T-helper 1 cell (primary cell): ENCODE data around the gene FEN1.
A peak's percentile ranks its signal among the peaks of the same experiment; 100 is the strongest.

Source experiments
- DNase-seq, 5 donors: peaks; one replicate each; pipeline ENCODE4 v3.0.0-alpha.2; 2012 to 2020
- total RNA-seq, 4 donors: gene quantifications; one replicate each; lab custom pipeline; 2026; lab: John Stamatoyannopoulos, UW

Gene FEN1
- total RNA-seq: 8.9 to 13.4 (median 9.7) reads per million in 4 donors

DNA sequence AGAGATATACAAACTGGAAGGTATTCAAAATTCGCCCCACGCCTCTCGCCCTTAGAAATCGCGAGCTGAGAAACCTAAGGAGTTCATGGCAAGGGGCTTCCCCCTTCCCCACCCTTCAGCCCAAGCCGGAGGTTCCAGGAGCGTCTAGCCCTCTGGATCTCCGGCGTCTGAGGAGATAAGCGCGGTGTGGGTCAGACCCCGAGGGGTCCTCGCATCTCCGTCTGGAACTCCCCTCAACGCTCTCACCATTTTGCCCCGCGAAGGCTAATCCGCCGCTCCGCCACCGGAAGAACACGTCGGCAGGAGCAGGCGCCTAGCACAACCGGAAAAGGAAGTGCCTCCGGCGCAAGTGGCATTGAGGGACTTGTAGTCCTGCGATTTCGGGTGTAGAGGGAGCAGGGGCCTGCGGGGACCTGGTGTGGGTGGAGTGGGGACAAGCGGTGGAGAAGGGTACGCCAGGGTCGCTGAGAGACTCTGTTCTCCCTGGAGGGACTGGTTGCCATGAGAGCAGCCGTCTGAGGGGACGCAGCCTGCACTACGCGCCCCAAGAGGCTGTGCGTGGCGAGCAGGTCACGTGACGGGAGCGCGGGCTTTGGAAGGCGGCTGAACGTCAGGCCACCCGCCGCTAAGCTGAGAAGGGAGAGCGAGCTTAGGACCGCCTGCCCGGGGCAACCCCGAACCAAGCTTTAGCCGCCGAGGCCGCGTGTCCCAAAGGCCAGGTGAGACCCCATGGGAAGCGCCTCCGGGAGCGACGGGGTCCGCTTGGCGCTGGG lies at the start of gene FEN1, which contains the start of gene TMEM258:
Gene FEN1 (plus strand): TSS at position 602 of the 773 bp plus-strand sequence. CDS start 2,451 bp downstream, outside the sequence.
Gene TMEM258 (minus strand): TSS at position 290 of the 773 bp plus-strand sequence. CDS start 41 bp downstream, at position 249.
- DNase-seq: peak; percentile 73 to 92 (median 82)

DNA sequence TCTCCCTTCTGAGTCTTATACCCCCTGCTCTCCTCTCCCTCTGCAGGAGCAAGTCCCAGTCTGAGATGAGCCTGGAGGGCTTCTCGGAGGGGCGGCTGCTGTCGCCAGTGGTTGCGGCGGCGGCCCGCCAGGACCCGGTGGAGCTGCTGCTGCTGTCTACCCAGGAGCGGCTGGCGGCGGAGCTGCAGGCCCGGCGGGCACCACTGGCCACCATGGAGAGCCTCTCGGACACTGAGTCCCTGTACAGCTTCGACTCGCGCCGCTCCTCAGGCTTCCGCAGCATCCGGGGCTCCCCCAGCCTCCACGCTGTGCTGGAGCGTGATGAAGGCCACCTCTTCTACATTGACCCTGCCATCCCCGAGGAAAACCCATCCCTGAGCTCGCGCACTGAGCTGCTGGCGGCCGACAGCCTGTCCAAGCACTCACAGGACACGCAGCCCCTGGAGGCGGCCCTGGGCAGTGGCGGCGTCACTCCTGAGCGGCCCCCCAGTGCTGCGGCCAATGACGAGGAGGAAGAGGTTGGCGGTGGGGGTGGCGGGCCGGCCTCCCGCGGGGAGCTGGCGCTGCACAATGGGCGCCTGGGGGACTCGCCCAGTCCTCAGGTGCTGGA lies 49.1 kb upstream of the FEN1 start:
- DNase-seq: no peak

- DNase-seq: no peak
These were observed 48.5 kb upstream of the FEN1 start for GRCh38 chr11:61744181-61744580.

DNA sequence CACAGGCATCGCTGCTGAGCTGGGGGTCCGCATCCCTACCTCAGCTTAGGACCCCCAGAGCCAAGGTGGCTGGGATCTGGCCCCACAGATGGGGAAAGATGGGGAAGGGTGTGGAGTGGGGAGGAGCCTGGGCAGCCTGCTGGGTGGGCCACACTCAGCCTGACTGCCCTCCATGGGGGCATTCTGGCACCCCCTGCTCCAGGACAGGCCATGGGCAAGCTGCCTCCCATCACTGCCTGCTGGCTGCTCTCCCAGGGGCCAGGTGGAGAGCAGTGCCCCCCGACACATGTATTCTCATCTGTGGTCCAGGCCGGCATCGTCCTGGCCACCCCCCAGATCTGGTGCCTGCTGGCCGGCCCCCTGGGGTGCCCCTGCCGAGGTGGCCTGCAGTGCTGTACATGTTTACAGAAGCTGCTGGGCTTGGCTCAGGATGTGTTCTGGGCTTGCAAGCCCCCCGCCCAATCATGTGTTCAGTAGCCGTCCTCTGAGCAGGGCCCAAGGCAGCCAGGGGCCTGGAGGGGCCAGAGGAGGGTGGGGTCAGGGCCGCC lies 48.0 kb upstream of the FEN1 start:
- DNase-seq: no peak

GRCh38 chr11:61745781-61746441 lies 46.8 kb upstream of the FEN1 start:
- DNase-seq: no peak

DNA sequence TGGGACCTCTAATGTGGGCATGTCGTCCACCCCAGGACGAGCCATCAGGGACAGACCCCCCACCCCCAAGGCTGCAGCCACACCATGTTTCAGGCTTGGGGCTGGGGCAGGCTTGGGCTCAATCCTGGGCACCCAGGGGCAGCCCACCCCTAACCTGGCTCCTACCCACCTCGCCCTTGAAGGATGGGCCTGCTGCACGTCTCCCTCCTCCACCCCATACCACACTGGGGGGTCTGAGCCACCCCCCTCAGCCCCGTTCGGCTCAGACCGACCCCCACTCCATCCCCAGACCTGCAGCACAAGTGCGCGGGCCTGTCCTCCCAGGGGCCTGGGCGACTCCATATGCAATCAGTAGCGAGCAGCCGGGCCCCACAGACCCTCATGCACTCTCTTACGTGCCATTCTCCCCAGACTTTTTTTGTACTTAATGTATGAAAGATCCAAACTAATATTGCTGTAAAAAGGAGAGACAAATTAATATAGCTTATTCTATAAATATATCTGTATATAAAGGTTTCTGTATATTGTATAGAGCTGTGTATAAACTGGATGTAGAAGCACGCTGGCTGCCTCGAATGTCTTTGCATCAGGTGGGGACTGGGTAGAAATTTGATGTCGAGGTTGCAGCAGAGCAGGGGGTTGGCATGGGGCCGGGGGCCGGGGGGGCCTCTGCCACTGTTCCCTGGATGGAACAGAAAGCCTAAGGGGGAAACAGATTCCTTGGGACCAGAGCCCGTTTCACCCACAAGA lies 46.1 kb upstream of the FEN1 start:
- DNase-seq: no peak

- DNase-seq: peak in 2 of 5 donors; percentile 12 to 34
These were observed 45.3 kb upstream of the FEN1 start for GRCh38 chr11:61747192-61747966.

DNA sequence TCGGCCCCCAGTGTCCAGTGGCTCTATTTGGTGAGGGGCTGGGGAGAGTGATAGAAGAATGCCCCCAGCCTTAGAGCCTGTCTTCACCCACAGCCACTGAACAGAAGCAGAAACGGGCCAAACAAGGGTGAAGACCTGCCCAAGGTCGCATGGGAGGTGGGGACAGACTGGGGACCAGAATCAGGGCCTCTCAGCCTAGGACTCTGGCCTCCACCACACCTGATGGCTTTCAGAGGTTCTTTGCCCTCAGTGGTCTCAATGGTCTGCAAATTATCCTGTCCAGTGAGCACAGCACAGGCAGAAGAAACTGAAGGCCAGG lies 44.8 kb upstream of the FEN1 start:
- DNase-seq: no peak

- DNase-seq: no peak
These were observed 43.0 kb upstream of the FEN1 start for GRCh38 chr11:61749591-61750217.

GRCh38 chr11:61750631-61751273 lies 42.0 kb upstream of the FEN1 start:
- no peak for DNase-seq

DNA sequence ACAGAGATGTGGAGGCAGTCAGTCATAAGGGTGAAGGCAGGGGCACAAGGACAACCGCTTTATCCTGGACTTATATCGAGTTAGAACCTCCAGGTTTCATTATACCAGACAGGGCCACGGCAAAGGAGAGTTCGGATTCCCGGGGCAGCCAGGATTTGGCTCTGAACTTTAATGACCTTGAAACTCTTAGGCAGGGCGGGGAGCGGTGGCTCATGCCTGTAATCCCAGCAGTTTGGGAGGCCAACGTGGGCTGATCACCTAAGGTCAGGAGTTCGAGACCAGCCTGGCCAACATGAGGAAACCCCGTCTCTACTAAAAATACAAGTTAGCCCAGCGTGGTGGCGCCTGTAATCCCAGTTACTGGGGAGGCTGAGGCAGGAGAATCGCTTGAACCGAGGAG lies 41.3 kb upstream of the FEN1 start:
- no peak for DNase-seq

GRCh38 chr11:61752117-61752924 lies 40.4 kb upstream of the FEN1 start, which contains the start of gene MYRF:
MYRF (plus strand) TSS chr11:61752636; CDS start chr11:61752745, 109 bp downstream.
- DNase-seq: peak; percentile 28 to 61 (median 39)

DNA sequence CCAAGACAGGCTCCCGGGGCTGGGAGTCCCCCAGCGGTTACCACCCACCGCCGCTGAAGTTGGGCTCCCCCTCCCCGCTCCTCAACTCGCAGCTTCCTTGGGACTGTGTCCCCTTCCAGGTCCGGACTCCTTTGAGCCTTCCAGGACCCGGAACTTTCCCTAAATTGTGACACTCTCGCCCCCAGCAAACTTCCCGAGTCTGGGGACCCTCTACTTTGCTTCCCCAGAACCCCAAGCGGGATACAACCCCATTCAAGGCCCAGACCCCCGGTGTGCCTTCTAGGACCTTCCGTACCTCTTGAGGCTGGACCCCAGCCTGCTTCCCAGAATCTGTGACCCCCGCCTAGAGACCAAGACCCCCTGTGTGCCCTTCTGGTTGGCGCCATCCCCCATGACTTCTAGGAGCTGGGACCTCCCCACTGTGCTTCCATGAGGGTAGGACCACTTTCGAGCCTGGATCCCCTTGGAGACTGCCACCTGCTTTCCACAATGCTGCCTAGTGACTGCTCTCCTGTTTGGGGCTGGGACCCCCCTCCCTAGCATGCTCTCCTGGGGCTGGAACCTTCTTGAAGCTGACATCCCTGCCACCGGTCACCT lies 39.7 kb upstream of the FEN1 start:
- no peak for DNase-seq

GRCh38 chr11:61753672-61754071 lies 39.0 kb upstream of the FEN1 start:
- DNase-seq: no peak

GRCh38 chr11:61754534-61755482 lies 37.9 kb upstream of the FEN1 start:
- no peak for DNase-seq

GRCh38 chr11:61756147-61756451 lies 36.6 kb upstream of the FEN1 start:
- no peak for DNase-seq

GRCh38 chr11:61756452-61757212 lies 36.1 kb upstream of the FEN1 start:
- peak in 1 of 5 donors; percentile 69 for DNase-seq
